SU-DHL-6 (cell line): ENCODE measurements around the gene FOSL2.

ENCODE experiments used
- CTCF ChIP-seq: fragments of 200-600 bp; sonication (generic); IDR thresholded peaks from one replicate; pipeline ENCODE4 v1.5.1; 2017; ENCODE audit warnings: antibody characterized with exemption, mild to moderate bottlenecking, low read length, moderate library complexity; ENCODE audit not compliant: insufficient read depth, poor library complexity, severe bottlenecking
- EZH2phosphoT487 ChIP-seq: fragments of 200-600 bp; sonication (generic), shearing (Covaris generic); conservative IDR thresholded peaks from 2 replicates; pipeline ENCODE4 v1.6.1; 2018; ENCODE audit warnings: mild to moderate bottlenecking, antibody characterized with exemption, low read length, moderate library complexity, mixed read lengths

DNA sequence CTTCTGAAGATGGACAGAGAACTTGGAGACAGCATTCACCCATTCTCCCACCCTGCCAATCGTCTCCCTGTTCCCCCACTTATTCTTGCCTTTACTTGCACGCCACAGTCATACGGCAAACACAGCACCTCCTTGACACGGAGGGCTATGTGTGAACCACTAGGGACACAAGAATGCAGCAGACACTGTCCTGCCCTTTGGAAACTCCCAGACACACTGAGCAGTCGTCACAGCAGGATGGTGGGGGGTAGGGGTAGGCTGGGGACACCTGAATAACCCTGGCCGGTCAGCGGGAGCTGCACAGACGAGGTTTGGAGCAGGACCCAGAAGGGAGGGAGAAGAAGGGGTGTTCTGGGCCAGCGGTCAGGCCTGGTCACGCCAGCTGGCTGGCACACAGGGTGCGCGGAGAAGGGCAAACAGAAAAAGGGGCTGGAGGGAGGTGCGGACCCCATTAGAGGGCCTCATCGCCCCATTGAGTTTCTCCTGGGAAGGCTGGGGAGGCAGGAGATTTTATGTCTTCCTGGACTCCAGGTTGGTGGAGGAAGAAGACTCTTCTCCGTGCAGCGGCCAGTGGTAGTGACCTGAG is 40.0 kb upstream of the FOSL2 start:
- TF ChIP-seq CTCF (no peak), EZH2phosphoT487 (no peak)
